Heart right ventricle (tissue), 16 donors: ENCODE measurements around the gene PARP3. TPM values are rescaled to one million over a fixed set of nuclear protein-coding genes. Genes with fewer than 3 reads are reported as not detected.

ENCODE experiments used
- ATAC-seq, 8 donors: fragments of 200-7000 bp; cut with Tn5 transposase; one replicate each; pipeline ENCODE4 v1.9.1; 2020; ENCODE audit warnings: mild to moderate bottlenecking in 8 of 8, moderate library complexity in 8 of 8, moderate number of reproducible peaks in 1 of 8
- DNase-seq, 2 donors: peaks; one replicate each; pipeline ENCODE4 v3.0.0-alpha.2; 2020
- H3K27ac ChIP-seq, 10 donors: fragments of 200-600 bp; sonication (generic) in 2 of 10; one replicate each; pipeline versions ENCODE4 v1.5.0 to v1.8.0; 2020 to 2022; ENCODE audit warnings: mild to moderate bottlenecking in 3 of 10
- H3K27me3 ChIP-seq, 7 donors: fragments of 200-600 bp; one replicate each; pipeline ENCODE4 v1.8.0; 2021 to 2022; ENCODE audit warnings: mild to moderate bottlenecking in 2 of 7
- H3K36me3 ChIP-seq, 9 donors: fragments of 200-600 bp; sonication (generic) in 1 of 9; one replicate each; pipeline versions ENCODE4 v1.5.0 to v1.8.0; 2020 to 2022; ENCODE audit warnings: mild to moderate bottlenecking in 2 of 9
- H3K4me1 ChIP-seq, 9 donors: fragments of 200-600 bp; sonication (generic) in 1 of 9; one replicate each; pipeline versions ENCODE4 v1.5.0 to v1.8.0; 2020 to 2022; ENCODE audit warnings: mild to moderate bottlenecking in 4 of 9
- H3K4me3 ChIP-seq, 10 donors: fragments of 200-600 bp; sonication (generic) in 2 of 10; one replicate each; pipeline versions ENCODE4 v1.5.0 to v1.8.0; 2020 to 2022; ENCODE audit warnings: mild to moderate bottlenecking in 7 of 10, moderate library complexity in 2 of 10
- H3K9me3 ChIP-seq, 11 donors: fragments of 200-600 bp in 10 of 11; sonication (generic) in 2 of 11; one replicate each; pipeline versions ENCODE4 v1.5.0 to v1.8.0; 2013 to 2022; ENCODE audit warnings: mild to moderate bottlenecking in 2 of 11, control low read depth in 1 of 11, moderate library complexity in 1 of 11
- WGBS, 2 donors: extraction: QIAGEN DNeasy Blood & Tissue Kit; methylation state at CpG; one replicate each; pipeline ENCODE4 v1.1.7; 2013; ENCODE audit warnings: inconsistent platforms in 1 of 2; 5-methylcytosine and 5-hydroxymethylcytosine counted together
- intact Hi-C, 10 donors: fragments of 100-400 bp; cut with DNase I; formaldehyde crosslinking; loops; one replicate each; pipeline versions ENCODE4 v1.11.1 to v1.14.2; 2022
- polyA plus RNA-seq, 2 donors: library from polyadenylated mRNA; stranded (reverse); fragments of 200-250 nt; gene quantifications; one replicate each; pipeline ENCODE4 v1.2.3, GENCODE V29; 2013
- total RNA-seq, 10 donors: library from RNA; stranded (reverse); fragmentation: NEBNext Ultra II Directional in 3 of 10; extraction: Animal tissue kit (Norgen Biotek cat#: 25700) in 3 of 10; gene quantifications; one replicate each; pipeline versions ENCODE4 v1.2.1 to v1.2.4, GENCODE V29; 2021 to 2023
- TF ChIP-seq, protein P1 (sequence below), 9 donors: fragments of 200-600 bp; sonication (generic) in 2 of 9; IDR thresholded peaks; one replicate each; pipeline versions ENCODE4 v1.5.0 to v1.8.0; 2021 to 2022; ENCODE audit warnings: antibody characterized with exemption in 9 of 9, mild to moderate bottlenecking in 5 of 9, moderate library complexity in 1 of 9
- donor health status: Arrhythmogenic right ventricular cardiomyopathy.
- donor health status: ischemic (EF 13 %, LVEDD 7.1; RV severe dilation, severe dysfunction).
- donor health status: healthy with polysubstance abuse.
- donor health status: DM: no; HTN: yes; CAD: no.
- donor health status: DM: no; HTN: no; CAD: no.
- donor health status: ischemic (EF 25% LVEDD 6.9; RV normal size, moderate dysfunction).
- donor health status: ischemic (EF 25% LVEDD 5.7; RV mildly dilated, moderate dysfunction).
- donor health status: healthy.
- donor health status: DM: yes; HTN: yes; CAD: no.
- donor health status: Ischemic cardiomyopathy.
- donor health status: ischemic (EF 35%, LVEDD 5.7; RV mildly dilated, moderate dysfunction).
- donor health status: nonischemic (EF 11% LVEDD 7.7; RV severe dilation, severe dysfunction).
- donor health status: DM: yes; HTN: yes; CAD: no.
- donor health status: PGD.
- donor health status: ischemic (EF 29% LVEDD 5.4; RV normal size, mild dysfunction).
- donor health status: nonischemic (EF 23%, LVEDD 6.1; RV moderate dilation, normal function).

PARP3 gene
- total and polyA plus RNA-seq, 12 donors, result 7.0 to 34.5 (median 16.6) TPM

DNA sequence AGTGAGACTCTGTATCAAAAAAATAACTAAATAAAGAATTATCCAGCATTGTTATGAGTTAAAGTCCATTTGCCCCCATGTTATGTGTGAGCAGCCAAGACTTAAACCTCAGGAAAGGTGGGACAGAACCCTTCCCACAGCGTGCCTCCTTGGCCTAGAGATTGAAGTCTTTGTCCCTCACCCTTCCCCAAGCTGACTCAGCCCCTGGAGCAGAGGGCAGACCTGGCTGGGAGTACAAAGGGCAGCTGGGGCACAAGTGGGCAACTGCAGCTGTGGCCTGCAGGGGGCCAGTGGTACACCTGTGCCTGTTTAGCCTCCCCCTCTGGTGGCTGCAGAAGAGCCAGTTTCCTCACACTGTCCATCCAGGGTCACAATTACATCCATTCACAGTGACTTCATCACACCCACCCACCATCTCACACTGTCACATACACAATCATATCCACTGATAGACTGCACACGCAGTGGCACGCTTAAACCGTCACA lies 40.2 kb downstream of the PARP3 start:
- TF ChIP-seq, protein P1, sequence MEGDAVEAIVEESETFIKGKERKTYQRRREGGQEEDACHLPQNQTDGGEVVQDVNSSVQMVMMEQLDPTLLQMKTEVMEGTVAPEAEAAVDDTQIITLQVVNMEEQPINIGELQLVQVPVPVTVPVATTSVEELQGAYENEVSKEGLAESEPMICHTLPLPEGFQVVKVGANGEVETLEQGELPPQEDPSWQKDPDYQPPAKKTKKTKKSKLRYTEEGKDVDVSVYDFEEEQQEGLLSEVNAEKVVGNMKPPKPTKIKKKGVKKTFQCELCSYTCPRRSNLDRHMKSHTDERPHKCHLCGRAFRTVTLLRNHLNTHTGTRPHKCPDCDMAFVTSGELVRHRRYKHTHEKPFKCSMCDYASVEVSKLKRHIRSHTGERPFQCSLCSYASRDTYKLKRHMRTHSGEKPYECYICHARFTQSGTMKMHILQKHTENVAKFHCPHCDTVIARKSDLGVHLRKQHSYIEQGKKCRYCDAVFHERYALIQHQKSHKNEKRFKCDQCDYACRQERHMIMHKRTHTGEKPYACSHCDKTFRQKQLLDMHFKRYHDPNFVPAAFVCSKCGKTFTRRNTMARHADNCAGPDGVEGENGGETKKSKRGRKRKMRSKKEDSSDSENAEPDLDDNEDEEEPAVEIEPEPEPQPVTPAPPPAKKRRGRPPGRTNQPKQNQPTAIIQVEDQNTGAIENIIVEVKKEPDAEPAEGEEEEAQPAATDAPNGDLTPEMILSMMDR (IDR thresholded peaks at IDR 0.05), result peak in 7 of 9 donors; percentile 39 to 51 (median 44)

DNA sequence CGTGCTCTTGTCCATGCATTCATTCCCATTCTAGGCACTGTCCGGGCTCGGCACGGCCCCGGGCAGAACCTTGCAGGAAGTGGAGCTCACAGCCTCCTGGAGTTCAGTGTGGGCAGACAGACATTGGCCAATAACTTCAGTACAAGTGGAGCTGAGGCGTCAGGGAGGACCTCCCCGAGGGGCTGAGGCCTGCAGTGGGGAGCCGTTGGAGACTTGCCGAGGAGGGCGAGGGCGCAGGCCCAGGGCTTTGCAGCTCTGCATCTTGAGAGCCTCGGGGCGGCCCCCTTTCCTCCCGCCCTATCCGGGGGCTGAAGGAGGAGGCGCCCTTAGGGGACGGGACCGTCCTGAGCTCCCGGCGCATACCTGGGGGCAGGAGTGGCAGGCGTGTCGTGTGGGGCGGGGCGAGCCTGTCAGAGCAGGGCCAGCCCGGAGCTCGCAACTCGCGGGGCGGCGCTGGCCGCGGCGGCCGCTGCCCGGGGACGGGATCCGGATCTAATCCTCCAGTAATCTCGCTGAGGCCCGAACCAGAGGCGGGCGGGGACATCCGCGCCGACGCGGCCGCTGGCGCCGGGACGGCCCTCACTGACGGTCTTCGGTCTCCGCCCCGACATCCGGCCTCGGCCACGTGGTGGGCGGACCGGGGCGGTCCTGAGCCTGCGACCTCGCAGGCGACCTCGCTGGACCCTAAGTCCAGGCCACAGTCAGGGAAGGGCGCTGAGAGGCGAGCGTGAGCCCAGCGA lies 40.8 kb downstream of the PARP3 start, which contains the start of gene ACY1:
Gene ACY1 (plus strand): TSS at position 698 of the 740 bp plus-strand sequence. CDS start 530 bp downstream, outside the sequence.
- 0% methylated on average over 46 to 68 of the region's 68 CpGs for WGBS, 2 donors
- TF ChIP-seq, protein P1 (IDR thresholded peaks at IDR 0.05), result peak in 1 of 9 donors; percentile 7
- Histone ChIP-seq H3K36me3 (peaks cover 0 to 6% (median 0%) of the 10 kb centered on the region in 9 donors), H3K9me3 (no peaks in the 10 kb centered on the region), H3K27me3 (no peaks in the 10 kb centered on the region), H3K4me3 (peak within 1 kb of the TSS; percentile 39 to 80 (median 64)), H3K4me1 (peaks cover 9 to 35% (median 28%) of the 10 kb centered on the region in 9 donors), H3K27ac (peak within 1 kb of the TSS; percentile 76 to 98 (median 95))
- peak; percentile 87 to 91 for DNase-seq
- intact Hi-C loops, result loop anchor here in 2 of 10 donors (2.0 to 5.0 kb wide), 2 partner anchors 40 to 41 kb away; partner anchors contain the start of genes PARP3 (in 2 of the 2) and RRP9 (in 1 of the 2)
- ATAC-seq, result peak; percentile 90 to 95 (median 92)

More for the DNA sequence above, 40.2 kb downstream of the PARP3 start:
- ATAC-seq, result peak; percentile 2 to 34 (median 19)
- H3K27ac ChIP-seq, result peak overlapping the region; percentile 76 to 98 (median 95)
- H3K36me3 ChIP-seq, result peaks cover 0 to 6% (median 0%) of the 10 kb centered on the region in 9 donors
- peak overlapping the region; percentile 39 to 80 (median 64) for H3K4me3 ChIP-seq
- WGBS, 2 donors, result 8 to 13% methylated on average over 4 of the region's 4 CpGs
- no peak for DNase-seq
- no peaks in the 10 kb centered on the region for H3K9me3 ChIP-seq
- intact Hi-C loops, result loop anchor here in 2 of 10 donors (2.0 to 5.0 kb wide), 2 partner anchors 40 kb away; partner anchors contain the start of genes PARP3 (in 2 of the 2) and RRP9 (in 1 of the 2)
- H3K27me3 ChIP-seq, result no peaks in the 10 kb centered on the region
- H3K4me1 ChIP-seq, result peaks cover 9 to 35% (median 28%) of the 10 kb centered on the region in 9 donors

DNA sequence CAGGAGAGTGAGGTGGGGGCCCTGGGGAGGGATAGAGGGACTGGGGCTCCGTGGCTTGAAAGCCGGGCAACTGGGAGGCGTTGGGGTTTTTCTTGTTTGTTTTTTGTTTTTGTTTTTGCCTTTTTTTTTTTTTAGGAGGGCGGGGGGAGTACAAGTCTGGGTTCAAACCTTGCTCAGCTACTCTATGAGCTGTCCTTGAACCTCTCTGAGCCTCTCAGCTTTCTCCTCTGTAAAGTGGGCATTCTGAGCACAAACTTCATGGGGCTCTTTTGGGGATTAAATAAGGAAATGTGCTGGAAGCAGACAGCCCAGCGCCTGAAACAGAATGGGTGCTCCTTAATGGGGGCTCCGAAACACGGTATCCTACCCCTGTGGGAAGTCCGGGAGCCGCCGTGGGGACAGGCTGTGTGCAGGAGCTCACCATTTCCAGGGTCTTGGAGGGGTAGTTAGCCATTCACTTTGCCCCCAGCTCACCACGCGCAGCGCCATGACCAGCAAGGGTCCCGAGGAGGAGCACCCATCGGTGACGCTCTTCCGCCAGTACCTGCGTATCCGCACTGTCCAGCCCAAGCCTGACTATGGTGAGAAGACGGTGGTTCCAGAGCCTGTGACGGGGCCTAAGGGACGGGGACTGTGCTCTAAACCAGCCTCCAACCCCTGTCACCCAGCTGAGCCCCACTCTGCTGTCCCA lies 41.6 kb downstream of the PARP3 start:
- TF ChIP-seq, protein P1 (IDR thresholded peaks at IDR 0.05), result no peak
- H3K36me3 ChIP-seq, result peaks cover 0 to 4% (median 0%) of the 10 kb centered on the region in 9 donors
- no peaks in the 10 kb centered on the region for H3K9me3 ChIP-seq
- peak overlapping the region; percentile 76 to 98 (median 95) for H3K27ac ChIP-seq
- WGBS, 2 donors, result 72 to 73% methylated on average over 22 of the region's 22 CpGs
- H3K4me3 ChIP-seq, result peak overlapping the region; percentile 39 to 80 (median 64)
- ATAC-seq (peak in 3 of 8 donors; percentile 0 to 3 (median 2)), DNase-seq (no peak)
- H3K4me1 ChIP-seq, result peaks cover 9 to 36% (median 28%) of the 10 kb centered on the region in 9 donors
- intact Hi-C loops, result loop anchor here in 2 of 10 donors (2.0 to 5.0 kb wide), 2 partner anchors 41 kb away; partner anchors contain the start of genes PARP3 (in 2 of the 2) and RRP9 (in 1 of the 2)
- no peaks in the 10 kb centered on the region for H3K27me3 ChIP-seq

DNA sequence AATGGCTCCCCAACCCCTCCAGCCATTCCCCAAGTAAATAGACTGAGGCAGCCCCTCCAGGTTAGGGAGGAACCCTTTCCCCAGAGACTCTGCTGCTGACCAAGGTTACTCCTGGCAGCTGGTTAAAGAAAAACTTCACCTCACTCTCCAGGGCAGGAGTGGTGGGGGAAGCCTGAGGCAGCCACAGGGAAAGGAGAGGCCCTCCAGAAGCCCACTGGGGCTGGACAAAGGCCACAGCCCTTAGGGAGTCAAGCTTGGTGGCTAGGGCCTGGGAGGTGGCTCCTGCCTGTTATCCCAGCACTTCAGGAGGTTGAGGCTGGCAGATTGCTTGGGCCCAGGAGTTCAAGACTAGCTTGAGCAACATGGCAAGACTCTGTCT lies 42.1 kb downstream of the PARP3 start:
- TF ChIP-seq, protein P1 (IDR thresholded peaks at IDR 0.05), result no peak
- no peaks in the 10 kb centered on the region for H3K9me3 ChIP-seq
- DNase-seq (no peak), ATAC-seq (no peak)
- intact Hi-C loops, result loop anchor here in 1 of 10 donors (5.0 kb wide), 1 partner anchor 42 kb away; the partner anchor contains the start of genes PARP3 and RRP9
- H3K4me3 ChIP-seq, result peak overlapping the region in 2 of 10 donors; percentile 61 to 69
- no peaks in the 10 kb centered on the region for H3K27me3 ChIP-seq
- peaks cover 9 to 41% (median 32%) of the 10 kb centered on the region in 9 donors for H3K4me1 ChIP-seq
- H3K36me3 ChIP-seq, result peaks cover 0 to 4% (median 0%) of the 10 kb centered on the region in 9 donors
- H3K27ac ChIP-seq, result peak overlapping the region; percentile 76 to 98 (median 95)
